HepG2 (cell line): ENCODE data around the gene PEX14. TPM values are rescaled to one million over a fixed set of nuclear protein-coding genes. Genes with fewer than 3 reads are reported as not detected.

ENCODE experiments used
- IRF2 ChIP-seq: IDR thresholded peaks from 2 replicates; pipeline ENCODE4 v1.6.1; 2018; ENCODE audit warnings: missing genetic modification reagents, missing compliant biosample characterization
- polyA plus RNA-seq, 8 experiments: library from polyadenylated mRNA; depleted of rRNA in 3 of 8; stranded (reverse) in 7 of 8; unstranded in 1 of 8; fragments of >200 nt; fragmentation: Illumina TruSeq in 4 of 8; extraction: Trizol in 4 of 8; gene quantifications; 2 replicates each; pipeline versions ENCODE4 v1.2.1 to v1.2.3, GENCODE V29; 2011 to 2016; ENCODE audit warnings: low read depth in 4 of 8, missing spikeins in 1 of 8, mixed read lengths in 1 of 8; ENCODE audit not compliant: insufficient read depth in 1 of 8
- total RNA-seq, 5 experiments: library from RNA; depleted of rRNA; stranded (reverse); fragments of >200 nt; fragmentation: Illumina TruSeq; extraction: Trizol; gene quantifications; 2 replicates each; pipeline ENCODE4 v1.2.3, GENCODE V29; 2016; ENCODE audit warnings: low read depth in 1 of 5
- TF ChIP-seq, protein P1 (sequence below): sonication (generic); formaldehyde crosslinking; IDR thresholded peaks from 2 replicates; pipeline ENCODE4 v1.4.0; 2020; ENCODE audit warnings: mild to moderate bottlenecking, missing genetic modification reagents
- TF ChIP-seq, protein P2 (sequence below): sonication (generic); formaldehyde crosslinking; IDR thresholded peaks from 2 replicates; pipeline ENCODE4 v1.5.1; 2020; ENCODE audit warnings: missing genetic modification reagents, mild to moderate bottlenecking, borderline replicate concordance
- TF ChIP-seq, protein P3 (sequence below): sonication (generic); formaldehyde crosslinking; IDR thresholded peaks from 2 replicates; pipeline ENCODE4 v1.4.0; 2020; ENCODE audit warnings: missing genetic modification reagents
- TF ChIP-seq, protein P4 (sequence below): sonication (generic); formaldehyde crosslinking; IDR thresholded peaks from 2 replicates; pipeline ENCODE4 v1.5.1; 2020; ENCODE audit warnings: mild to moderate bottlenecking, missing genetic modification reagents, moderate library complexity

The PEX14 gene
- total and polyA plus RNA-seq, 2 of the 13 experiments (the other 11 are each of a cell fraction or from before 2014, with no cell fraction given): 6.5 to 9.9 TPM

DNA sequence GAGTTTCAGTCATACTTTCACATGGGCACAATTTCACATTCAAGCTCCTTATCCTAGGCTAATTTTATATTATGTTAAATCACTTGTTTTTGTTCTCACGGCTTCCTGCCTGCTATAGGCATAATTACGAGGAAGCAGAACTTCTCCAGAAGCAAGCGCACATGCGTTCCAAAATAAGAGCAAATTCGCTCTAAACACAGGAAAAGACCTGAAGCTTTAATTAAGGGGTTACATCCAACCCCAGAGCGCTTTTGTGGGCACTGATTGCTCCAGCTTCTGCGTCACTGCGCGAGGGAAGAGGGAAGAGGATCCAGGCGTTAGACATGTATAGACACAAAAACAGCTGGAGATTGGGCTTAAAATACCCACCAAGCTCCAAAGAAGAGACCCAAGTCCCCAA lies 25.0 kb upstream of the PEX14 start, which contains the start of gene CORT (continued):
- TF ChIP-seq, protein P1, sequence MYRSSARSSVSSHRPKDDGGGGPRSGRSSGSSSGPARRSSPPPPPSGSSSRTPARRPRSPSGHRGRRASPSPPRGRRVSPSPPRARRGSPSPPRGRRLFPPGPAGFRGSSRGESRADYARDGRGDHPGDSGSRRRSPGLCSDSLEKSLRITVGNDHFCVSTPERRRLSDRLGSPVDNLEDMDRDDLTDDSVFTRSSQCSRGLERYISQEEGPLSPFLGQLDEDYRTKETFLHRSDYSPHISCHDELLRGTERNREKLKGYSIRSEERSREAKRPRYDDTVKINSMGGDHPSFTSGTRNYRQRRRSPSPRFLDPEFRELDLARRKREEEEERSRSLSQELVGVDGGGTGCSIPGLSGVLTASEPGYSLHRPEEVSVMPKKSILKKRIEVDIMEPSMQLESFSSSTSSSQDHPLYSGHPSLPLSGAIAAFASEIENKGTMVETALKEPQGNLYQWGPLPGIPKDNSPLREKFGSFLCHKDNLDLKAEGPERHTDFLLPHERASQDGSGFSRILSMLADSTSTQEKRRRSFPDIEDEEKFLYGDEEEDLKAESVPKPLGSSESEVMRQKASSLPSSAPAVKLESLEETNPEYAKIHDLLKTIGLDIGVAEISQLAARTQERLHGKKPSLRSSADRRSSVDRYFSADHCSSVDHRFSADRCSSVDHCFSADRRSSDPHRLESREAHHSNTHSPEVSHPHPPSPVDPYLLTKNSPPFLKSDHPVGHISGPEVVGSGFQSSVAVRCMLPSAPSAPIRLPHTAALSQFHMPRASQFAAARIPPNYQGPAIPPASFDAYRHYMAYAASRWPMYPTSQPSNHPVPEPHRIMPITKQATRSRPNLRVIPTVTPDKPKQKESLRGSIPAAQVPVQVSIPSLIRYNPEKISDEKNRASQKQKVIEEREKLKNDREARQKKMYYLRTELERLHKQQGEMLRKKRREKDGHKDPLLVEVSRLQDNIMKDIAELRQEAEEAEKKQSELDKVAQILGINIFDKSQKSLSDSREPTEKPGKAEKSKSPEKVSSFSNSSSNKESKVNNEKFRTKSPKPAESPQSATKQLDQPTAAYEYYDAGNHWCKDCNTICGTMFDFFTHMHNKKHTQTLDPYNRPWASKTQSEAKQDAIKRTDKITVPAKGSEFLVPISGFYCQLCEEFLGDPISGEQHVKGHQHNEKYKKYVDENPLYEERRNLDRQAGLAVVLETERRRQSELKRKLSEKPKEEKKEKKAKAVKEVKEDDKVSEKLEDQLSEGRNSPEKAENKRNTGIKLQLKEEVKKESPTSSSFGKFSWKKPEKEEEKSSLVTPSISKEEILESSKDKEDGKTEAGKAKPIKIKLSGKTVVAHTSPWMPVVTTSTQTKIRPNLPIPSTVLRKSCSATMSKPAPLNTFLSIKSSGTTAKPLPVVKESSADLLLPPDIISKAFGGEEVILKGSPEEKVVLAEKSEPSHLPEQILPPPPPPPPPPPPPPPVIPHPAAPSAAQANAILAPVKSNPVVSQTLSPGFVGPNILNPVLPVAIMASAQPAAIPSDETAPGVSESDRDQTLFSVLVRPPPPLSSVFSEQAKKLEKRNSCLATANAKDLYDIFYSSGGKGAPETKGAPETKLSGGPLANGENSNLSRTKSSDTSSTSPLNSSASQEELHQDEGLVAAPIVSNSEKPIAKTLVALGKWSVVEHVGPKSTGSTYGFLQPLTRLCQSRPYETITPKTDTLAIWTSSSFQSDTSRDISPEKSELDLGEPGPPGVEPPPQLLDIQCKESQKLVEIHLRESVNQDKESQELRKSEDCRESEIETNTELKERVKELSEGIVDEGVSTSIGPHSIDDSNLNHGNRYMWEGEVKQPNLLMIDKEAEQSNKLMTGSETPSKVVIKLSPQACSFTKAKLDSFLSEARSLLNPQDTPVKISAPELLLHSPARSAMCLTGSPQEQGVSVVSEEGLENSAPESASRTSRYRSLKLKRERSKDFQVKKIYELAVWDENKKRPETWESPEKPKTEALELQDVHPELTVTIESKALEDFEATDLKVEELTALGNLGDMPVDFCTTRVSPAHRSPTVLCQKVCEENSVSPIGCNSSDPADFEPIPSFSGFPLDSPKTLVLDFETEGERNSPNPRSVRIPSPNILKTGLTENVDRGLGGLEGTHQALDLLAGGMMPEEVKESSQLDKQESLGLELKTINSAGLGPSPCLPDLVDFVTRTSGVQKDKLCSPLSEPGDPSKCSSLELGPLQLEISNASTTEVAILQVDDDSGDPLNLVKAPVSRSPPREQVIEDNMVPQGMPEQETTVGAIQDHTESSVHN (CRISPR knock-in tag): no peak
- TF ChIP-seq IRF2: no peak
- TF ChIP-seq, protein P2, sequence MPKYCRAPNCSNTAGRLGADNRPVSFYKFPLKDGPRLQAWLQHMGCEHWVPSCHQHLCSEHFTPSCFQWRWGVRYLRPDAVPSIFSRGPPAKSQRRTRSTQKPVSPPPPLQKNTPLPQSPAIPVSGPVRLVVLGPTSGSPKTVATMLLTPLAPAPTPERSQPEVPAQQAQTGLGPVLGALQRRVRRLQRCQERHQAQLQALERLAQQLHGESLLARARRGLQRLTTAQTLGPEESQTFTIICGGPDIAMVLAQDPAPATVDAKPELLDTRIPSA (CRISPR knock-in tag): no peak
- TF ChIP-seq, protein P3, sequence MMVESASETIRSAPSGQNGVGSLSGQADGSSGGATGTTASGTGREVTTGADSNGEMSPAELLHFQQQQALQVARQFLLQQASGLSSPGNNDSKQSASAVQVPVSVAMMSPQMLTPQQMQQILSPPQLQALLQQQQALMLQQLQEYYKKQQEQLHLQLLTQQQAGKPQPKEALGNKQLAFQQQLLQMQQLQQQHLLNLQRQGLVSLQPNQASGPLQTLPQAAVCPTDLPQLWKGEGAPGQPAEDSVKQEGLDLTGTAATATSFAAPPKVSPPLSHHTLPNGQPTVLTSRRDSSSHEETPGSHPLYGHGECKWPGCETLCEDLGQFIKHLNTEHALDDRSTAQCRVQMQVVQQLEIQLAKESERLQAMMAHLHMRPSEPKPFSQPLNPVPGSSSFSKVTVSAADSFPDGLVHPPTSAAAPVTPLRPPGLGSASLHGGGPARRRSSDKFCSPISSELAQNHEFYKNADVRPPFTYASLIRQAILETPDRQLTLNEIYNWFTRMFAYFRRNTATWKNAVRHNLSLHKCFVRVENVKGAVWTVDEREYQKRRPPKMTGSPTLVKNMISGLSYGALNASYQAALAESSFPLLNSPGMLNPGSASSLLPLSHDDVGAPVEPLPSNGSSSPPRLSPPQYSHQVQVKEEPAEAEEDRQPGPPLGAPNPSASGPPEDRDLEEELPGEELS: no peak
- TF ChIP-seq, protein P4, sequence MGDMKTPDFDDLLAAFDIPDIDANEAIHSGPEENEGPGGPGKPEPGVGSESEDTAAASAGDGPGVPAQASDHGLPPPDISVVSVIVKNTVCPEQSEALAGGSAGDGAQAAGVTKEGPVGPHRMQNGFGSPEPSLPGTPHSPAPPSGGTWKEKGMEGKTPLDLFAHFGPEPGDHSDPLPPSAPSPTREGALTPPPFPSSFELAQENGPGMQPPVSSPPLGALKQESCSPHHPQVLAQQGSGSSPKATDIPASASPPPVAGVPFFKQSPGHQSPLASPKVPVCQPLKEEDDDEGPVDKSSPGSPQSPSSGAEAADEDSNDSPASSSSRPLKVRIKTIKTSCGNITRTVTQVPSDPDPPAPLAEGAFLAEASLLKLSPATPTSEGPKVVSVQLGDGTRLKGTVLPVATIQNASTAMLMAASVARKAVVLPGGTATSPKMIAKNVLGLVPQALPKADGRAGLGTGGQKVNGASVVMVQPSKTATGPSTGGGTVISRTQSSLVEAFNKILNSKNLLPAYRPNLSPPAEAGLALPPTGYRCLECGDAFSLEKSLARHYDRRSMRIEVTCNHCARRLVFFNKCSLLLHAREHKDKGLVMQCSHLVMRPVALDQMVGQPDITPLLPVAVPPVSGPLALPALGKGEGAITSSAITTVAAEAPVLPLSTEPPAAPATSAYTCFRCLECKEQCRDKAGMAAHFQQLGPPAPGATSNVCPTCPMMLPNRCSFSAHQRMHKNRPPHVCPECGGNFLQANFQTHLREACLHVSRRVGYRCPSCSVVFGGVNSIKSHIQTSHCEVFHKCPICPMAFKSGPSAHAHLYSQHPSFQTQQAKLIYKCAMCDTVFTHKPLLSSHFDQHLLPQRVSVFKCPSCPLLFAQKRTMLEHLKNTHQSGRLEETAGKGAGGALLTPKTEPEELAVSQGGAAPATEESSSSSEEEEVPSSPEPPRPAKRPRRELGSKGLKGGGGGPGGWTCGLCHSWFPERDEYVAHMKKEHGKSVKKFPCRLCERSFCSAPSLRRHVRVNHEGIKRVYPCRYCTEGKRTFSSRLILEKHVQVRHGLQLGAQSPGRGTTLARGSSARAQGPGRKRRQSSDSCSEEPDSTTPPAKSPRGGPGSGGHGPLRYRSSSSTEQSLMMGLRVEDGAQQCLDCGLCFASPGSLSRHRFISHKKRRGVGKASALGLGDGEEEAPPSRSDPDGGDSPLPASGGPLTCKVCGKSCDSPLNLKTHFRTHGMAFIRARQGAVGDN (CRISPR knock-in tag): no peak
- TF ChIP-seq, all 625 proteins: peak for 0
